ENCODE measurements around the gene MAPK8IP3.

MAPK8IP3 gene

DNA sequence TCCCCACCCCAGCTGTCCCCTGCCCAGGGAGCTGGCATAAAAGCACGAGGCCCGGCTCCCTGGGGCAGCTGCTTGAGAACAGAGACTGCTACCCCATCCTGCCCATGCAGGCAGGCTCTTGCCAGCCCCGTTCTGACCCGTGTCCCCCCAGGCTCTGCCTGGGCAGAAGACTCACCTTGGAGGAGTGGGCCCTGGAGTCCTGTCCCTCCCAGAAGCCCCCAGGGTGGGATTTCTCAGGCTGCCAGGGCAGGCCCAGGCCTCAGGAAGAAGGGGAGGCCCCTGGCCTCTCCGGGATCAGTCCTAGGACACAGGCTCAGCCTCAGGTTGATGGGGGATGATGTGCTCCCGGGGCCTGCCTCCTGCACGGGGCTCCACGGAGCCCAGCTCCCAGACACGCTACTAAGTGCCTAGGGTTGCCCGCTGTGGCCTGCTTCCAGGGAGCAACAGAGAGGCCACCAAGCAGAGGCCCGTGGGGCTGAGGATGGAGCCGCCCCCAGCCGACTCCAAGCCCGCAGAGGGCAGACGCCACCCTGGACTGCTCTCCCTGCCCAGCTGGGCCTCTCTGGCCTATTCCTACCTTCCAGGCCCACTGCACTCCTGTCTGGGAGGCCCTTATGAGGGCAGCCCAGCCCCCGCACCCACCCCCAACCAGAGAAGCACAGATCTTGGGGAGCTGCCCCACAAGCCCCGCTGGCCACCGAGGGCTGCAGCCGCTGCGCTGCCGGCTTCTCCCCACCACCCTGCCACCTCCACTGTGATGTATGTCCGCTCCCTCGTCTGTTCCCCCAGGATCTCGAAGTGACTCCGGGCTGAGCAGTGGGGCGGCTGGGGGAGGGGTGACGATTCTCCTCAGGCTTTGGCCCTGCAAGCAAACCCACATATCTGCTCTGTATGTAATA is 63.7 kb downstream of the MAPK8IP3 start:
- Histone ChIP-seq H3K9me2 (replicated peaks; ENCODE audit: insufficient read depth, low read length) (no peaks in the 10 kb centered on the region), H3F3A (ENCODE audit: insufficient read depth) (peaks cover 16% of the 10 kb centered on the region; the same call in 1 of the 2 replicates), H3K36me3 (ENCODE audit: low read length) (no peaks in the 10 kb centered on the region), H3K27ac (ENCODE audit: low read depth, low read length) (no peak overlapping the region), H3K27me3 (ENCODE audit: low read length) (no peaks in the 10 kb centered on the region), H3K4me2 (ENCODE audit: low read depth, low read length, poor library complexity, severe bottlenecking) (peak overlapping the region; percentile 95), H4K20me1 (ENCODE audit: low read depth, low read length) (no peaks in the 10 kb centered on the region), H2AFZ (ENCODE audit: low read depth, low read length, severe bottlenecking) (no peak overlapping the region), H3K79me2 (ENCODE audit: insufficient read depth, low read length) (peaks cover 16% of the 10 kb centered on the region), H3K4me3 (ENCODE audit: insufficient read depth, low read length, poor library complexity, severe bottlenecking) (no peak overlapping the region), H3K9me3 (ENCODE audit: insufficient read depth, low read length) (no peaks in the 10 kb centered on the region), H3K9ac (ENCODE audit: low read length) (no peak overlapping the region)
- TF ChIP-seq, protein P1, sequence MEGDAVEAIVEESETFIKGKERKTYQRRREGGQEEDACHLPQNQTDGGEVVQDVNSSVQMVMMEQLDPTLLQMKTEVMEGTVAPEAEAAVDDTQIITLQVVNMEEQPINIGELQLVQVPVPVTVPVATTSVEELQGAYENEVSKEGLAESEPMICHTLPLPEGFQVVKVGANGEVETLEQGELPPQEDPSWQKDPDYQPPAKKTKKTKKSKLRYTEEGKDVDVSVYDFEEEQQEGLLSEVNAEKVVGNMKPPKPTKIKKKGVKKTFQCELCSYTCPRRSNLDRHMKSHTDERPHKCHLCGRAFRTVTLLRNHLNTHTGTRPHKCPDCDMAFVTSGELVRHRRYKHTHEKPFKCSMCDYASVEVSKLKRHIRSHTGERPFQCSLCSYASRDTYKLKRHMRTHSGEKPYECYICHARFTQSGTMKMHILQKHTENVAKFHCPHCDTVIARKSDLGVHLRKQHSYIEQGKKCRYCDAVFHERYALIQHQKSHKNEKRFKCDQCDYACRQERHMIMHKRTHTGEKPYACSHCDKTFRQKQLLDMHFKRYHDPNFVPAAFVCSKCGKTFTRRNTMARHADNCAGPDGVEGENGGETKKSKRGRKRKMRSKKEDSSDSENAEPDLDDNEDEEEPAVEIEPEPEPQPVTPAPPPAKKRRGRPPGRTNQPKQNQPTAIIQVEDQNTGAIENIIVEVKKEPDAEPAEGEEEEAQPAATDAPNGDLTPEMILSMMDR (IDR thresholded peaks at IDR 0.05; ENCODE audit: insufficient read depth, low read length, poor library complexity, severe bottlenecking) = no peak
- TF ChIP-seq EZH2phosphoT487 (conservative IDR thresholded peaks at IDR 0.05; ENCODE audit: low read length) = no peak

DNA sequence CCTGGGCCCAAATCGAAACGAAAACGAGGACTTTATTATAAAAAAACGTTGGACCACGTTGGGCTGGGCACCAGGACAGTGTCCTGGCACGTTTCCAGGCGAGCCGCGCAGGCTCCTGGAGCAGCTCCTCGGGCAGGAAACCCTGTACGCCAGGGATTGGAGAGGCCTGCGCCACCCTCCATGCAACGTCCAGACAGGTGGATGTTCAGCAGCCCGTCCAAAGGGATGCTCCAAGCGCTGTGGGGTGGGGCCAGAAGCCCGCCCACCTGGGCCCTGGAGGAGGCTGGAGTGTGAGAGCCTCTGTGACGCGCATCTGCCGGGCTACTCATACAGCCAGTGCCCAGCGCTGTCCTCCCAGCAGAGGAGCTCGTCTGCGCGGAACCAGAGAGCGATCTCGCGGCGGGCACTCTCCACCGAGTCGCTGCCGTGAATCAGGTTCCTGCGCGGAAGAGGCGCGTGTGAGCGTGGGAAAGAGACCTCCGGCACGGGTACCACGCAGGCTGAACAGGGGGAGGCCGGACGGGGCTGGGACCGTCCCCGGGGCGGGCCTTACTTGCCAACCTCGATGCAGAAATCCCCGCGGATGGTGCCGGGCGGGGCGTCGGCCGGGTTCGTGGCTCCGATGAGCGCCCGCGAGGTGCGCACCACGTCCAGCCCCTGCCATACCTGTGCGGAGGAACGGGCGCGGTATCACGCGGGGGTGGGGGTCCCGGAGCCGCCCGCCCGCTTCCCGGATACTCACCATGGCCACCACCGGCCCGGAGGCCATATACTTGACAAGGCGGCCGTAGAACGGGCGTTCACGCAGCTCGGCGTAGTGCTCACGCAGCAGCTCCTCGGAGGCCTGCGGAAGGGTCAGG is 64.6 kb downstream of the MAPK8IP3 start:
- Histone ChIP-seq H3K4me3 (ENCODE audit: insufficient read depth, low read length, poor library complexity, severe bottlenecking) (peak overlapping the region; percentile 90), H3K36me3 (ENCODE audit: low read length) (no peaks in the 10 kb centered on the region), H2AFZ (ENCODE audit: low read depth, low read length, severe bottlenecking) (no peak overlapping the region), H3K9me3 (ENCODE audit: insufficient read depth, low read length) (no peaks in the 10 kb centered on the region), H3K27me3 (ENCODE audit: low read length) (no peaks in the 10 kb centered on the region), H4K20me1 (ENCODE audit: low read depth, low read length) (no peaks in the 10 kb centered on the region), H3K79me2 (ENCODE audit: insufficient read depth, low read length) (peaks cover 16% of the 10 kb centered on the region), H3K9me2 (replicated peaks; ENCODE audit: insufficient read depth, low read length) (no peaks in the 10 kb centered on the region), H3F3A (ENCODE audit: insufficient read depth) (peaks cover 16% of the 10 kb centered on the region; the same call in 1 of the 2 replicates), H3K4me2 (ENCODE audit: low read depth, low read length, poor library complexity, severe bottlenecking) (peak overlapping the region; percentile 95), H3K27ac (ENCODE audit: low read depth, low read length) (peak overlapping the region; percentile 84), H3K9ac (ENCODE audit: low read length) (peak overlapping the region; percentile 93)
- no peak for TF ChIP-seq EZH2phosphoT487 (conservative IDR thresholded peaks at IDR 0.05; ENCODE audit: low read length)
- TF ChIP-seq, protein P1 (IDR thresholded peaks at IDR 0.05; ENCODE audit: insufficient read depth, low read length, poor library complexity, severe bottlenecking) = no peak

DNA sequence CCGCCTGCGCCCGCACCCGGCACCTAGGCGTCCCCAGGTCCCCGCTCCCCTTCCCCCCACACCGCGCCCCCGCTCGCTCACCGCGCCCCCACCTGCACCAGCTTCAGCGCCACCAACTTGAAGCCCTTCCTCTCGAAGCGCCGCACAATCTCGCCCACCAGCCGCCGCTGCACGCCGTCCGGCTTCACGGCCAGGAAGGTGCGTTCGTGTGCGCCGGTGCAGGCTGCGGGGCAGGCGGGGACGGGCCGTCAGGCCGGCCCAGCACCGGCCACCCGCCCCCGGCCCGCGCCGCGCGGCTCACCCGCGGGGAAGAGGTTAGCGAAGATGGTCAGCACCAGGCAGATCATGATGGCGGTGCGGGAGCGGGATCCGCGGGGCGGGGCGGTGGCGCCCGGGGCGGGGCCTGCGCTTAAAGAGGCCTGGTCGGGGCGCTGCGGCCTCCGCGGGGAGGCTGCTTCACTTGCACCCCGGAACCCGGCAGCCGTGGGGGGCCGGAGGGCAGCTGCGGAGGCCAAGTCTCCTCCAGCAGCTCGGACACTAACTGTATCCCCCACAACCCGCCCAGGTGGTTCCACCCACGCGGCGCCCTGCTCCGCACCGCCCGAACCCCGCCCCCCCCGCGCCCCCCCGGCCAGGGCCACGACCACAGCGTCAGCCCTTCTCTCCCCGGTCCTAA is 65.3 kb downstream of the MAPK8IP3 start, which contains the start of gene NME3:
TSS of gene NME3 (minus strand) at position 356 of the 676 bp plus-strand sequence. CDS start at position 347, 9 bp downstream.
- Histone ChIP-seq H4K20me1 (ENCODE audit: low read depth, low read length) (no peaks in the 10 kb centered on the region), H3K9ac (ENCODE audit: low read length) (peak within 1 kb of the TSS; percentile 93), H3K4me3 (ENCODE audit: insufficient read depth, low read length, poor library complexity, severe bottlenecking) (peak within 1 kb of the TSS; percentile 90), H2AFZ (ENCODE audit: low read depth, low read length, severe bottlenecking) (peak within 1 kb of the TSS; percentile 81), H3F3A (ENCODE audit: insufficient read depth) (peaks cover 16% of the 10 kb centered on the region; the same call in 1 of the 2 replicates), H3K27me3 (ENCODE audit: low read length) (no peaks in the 10 kb centered on the region), H3K9me3 (ENCODE audit: insufficient read depth, low read length) (no peaks in the 10 kb centered on the region), H3K36me3 (ENCODE audit: low read length) (no peaks in the 10 kb centered on the region), H3K79me2 (ENCODE audit: insufficient read depth, low read length) (peaks cover 16% of the 10 kb centered on the region), H3K9me2 (replicated peaks; ENCODE audit: insufficient read depth, low read length) (no peaks in the 10 kb centered on the region), H3K27ac (ENCODE audit: low read depth, low read length) (peak within 1 kb of the TSS; percentile 84), H3K4me2 (ENCODE audit: low read depth, low read length, poor library complexity, severe bottlenecking) (peak within 1 kb of the TSS; percentile 95)
- no peak for TF ChIP-seq EZH2phosphoT487 (conservative IDR thresholded peaks at IDR 0.05; ENCODE audit: low read length)
- TF ChIP-seq, protein P1 (IDR thresholded peaks at IDR 0.05; ENCODE audit: insufficient read depth, low read length, poor library complexity, severe bottlenecking) = no peak

All from SU-DHL-6 (cell line).